CD4-positive, alpha-beta T cell (primary cell): ENCODE results near the gene MAPK7. TPM values are rescaled to one million over a fixed set of nuclear protein-coding genes. Genes with fewer than 3 reads are reported as not detected.

Source experiments
- ATAC-seq: fragments of 200-7000 bp; cut with Tn5 transposase; one replicate; pipeline ENCODE4 v1.10.0; 2022; ENCODE audit warnings: mild to moderate bottlenecking; ENCODE audit not compliant: poor library complexity
- CTCF ChIA-PET: fragments of 350-600 bp; sonication (Branson Sonifier 250); formaldehyde crosslinking; loops from one replicate; lab custom pipeline; 2021; ENCODE audit warnings: antibody characterized with exemption, inconsistent platforms; lab: Charles Lee
- POLR2A ChIA-PET: fragments of 350-600 bp; sonication (Branson Sonifier 250); formaldehyde crosslinking; loops from one replicate; lab custom pipeline; 2021; ENCODE audit warnings: antibody characterized with exemption, inconsistent platforms; lab: Charles Lee
- DNase-seq, 14 experiments: peaks; one replicate each; pipeline ENCODE4 v3.0.0-alpha.2; 2013 to 2020; ENCODE audit warnings: mixed read lengths in 2 of 14
- H3K27ac ChIP-seq, 2 donors: one replicate each; pipeline versions ENCODE4 v1.5.1 to v1.7.0; 2013; ENCODE audit warnings: low read length in 2 of 2, low read depth in 1 of 2, mild to moderate bottlenecking in 1 of 2
- H3K27me3 ChIP-seq, 2 experiments: 1 replicate in 1 of 2; 2 replicates in 1 of 2; pipeline versions ENCODE4 v1.6.1 to v1.7.0; 2013; ENCODE audit warnings: low read length in 2 of 2, control low read depth in 1 of 2, mild to moderate bottlenecking in 1 of 2, moderate library complexity in 1 of 2; ENCODE audit not compliant: insufficient read depth in 2 of 2, control insufficient read depth in 1 of 2
- H3K36me3 ChIP-seq: one replicate; pipeline ENCODE4 v1.6.1; 2013; ENCODE audit warnings: low read length, control low read depth; ENCODE audit not compliant: insufficient read depth
- H3K4me1 ChIP-seq: one replicate; pipeline ENCODE4 v1.6.1; 2013; ENCODE audit warnings: low read length, control low read depth; ENCODE audit not compliant: insufficient read depth
- H3K4me3 ChIP-seq: one replicate; pipeline ENCODE4 v1.5.1; 2013; ENCODE audit warnings: mild to moderate bottlenecking, low read length, moderate library complexity
- H3K9me3 ChIP-seq, 2 experiments: 1 replicate in 1 of 2; 2 replicates in 1 of 2; pipeline versions ENCODE4 v1.6.1 to v1.7.0; 2013; ENCODE audit warnings: low read length in 2 of 2, mild to moderate bottlenecking in 2 of 2, control low read depth in 1 of 2, moderate library complexity in 1 of 2; ENCODE audit not compliant: control insufficient read depth in 1 of 2, insufficient read depth in 1 of 2
- H3K27ac Mint-ChIP-seq: one replicate; pipeline ENCODE4 v1.8.0; 2020; ENCODE audit warnings: mixed read lengths
- H3K27me3 Mint-ChIP-seq: one replicate; pipeline ENCODE4 v1.8.0; 2021; ENCODE audit warnings: mixed read lengths
- H3K36me3 Mint-ChIP-seq: one replicate; pipeline ENCODE4 v1.8.0; 2021; ENCODE audit warnings: low read depth, mixed read lengths
- H3K4me1 Mint-ChIP-seq: one replicate; pipeline ENCODE4 v1.8.0; 2021; ENCODE audit warnings: low read depth, mixed read lengths
- H3K4me3 Mint-ChIP-seq: one replicate; pipeline ENCODE4 v1.8.0; 2020; ENCODE audit warnings: mild to moderate bottlenecking, mixed read lengths
- H3K9me3 Mint-ChIP-seq: one replicate; pipeline ENCODE4 v1.8.0; 2020; ENCODE audit warnings: mixed read lengths
- intact Hi-C, 2 experiments: fragments of 100-400 bp; cut with DNase I in 1 of 2; cut with micrococcal nuclease in 1 of 2; formaldehyde crosslinking; loops; one replicate each; pipeline versions ENCODE4 v1.15.1 to v1.9.0; 2023 to 2025; cut with DNase I, micrococcal nuclease
- total RNA-seq, 174 experiments: library from RNA in 2 of 174; stranded (reverse) in 2 of 174; gene quantifications; one replicate each; pipeline ENCODE4 v1.2.3 and lab custom pipeline; 2021 to 2026
- TF ChIP-seq, protein P1 (sequence below): fragments of 200-600 bp; IDR thresholded peaks from one replicate; pipeline ENCODE4 v1.8.0; 2022; ENCODE audit warnings: antibody characterized with exemption, mild to moderate bottlenecking

MAPK7 gene
- total RNA-seq, 2 experiments from 2014 or later = 15.2 to 17.3 TPM

DNA sequence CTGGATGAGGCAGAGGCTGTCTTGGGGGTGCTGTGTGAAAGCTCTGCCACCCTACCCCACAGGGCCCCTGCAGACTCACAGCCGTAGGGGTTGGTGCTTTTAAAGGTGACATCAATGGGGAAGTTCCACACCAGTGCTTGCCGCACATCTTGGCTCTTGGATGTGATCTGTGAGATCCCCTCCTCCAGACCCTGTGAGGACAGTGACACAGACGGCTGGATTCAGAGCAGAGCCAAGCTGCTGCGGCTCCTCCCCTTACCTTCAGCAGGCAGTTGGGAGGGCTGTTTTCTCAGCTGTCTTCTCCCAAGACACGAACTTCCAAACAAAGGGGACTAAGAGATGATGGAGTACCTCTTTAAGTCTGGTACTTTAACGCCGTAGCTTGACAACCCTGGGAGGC lies 20.5 kb upstream of the MAPK7 start:
- Mint-ChIP-seq H3K27me3 (peaks cover 14% of the 10 kb centered on the region), H3K36me3 (no peaks in the 10 kb centered on the region), H3K9me3 (no peaks in the 10 kb centered on the region), H3K4me1 (peaks cover 11% of the 10 kb centered on the region), H3K4me3 (no peak overlapping the region), H3K27ac (no peak overlapping the region)
- H3K4me3 ChIP-seq = no peak overlapping the region
- H3K36me3 ChIP-seq = no peaks in the 10 kb centered on the region
- peaks cover 0 to 3% of the 10 kb centered on the region in 2 experiments for H3K27me3 ChIP-seq
- peak in 2 of 14 experiments; percentile 5 to 26 for DNase-seq
- peaks cover 10% of the 10 kb centered on the region for H3K4me1 ChIP-seq
- ATAC-seq = no peak
- ChIA-PET POLR2A (no interaction called here), CTCF (no interaction called here)
- H3K9me3 ChIP-seq = no peaks in the 10 kb centered on the region
- intact Hi-C loops = no loop called here
- TF ChIP-seq, protein P1, sequence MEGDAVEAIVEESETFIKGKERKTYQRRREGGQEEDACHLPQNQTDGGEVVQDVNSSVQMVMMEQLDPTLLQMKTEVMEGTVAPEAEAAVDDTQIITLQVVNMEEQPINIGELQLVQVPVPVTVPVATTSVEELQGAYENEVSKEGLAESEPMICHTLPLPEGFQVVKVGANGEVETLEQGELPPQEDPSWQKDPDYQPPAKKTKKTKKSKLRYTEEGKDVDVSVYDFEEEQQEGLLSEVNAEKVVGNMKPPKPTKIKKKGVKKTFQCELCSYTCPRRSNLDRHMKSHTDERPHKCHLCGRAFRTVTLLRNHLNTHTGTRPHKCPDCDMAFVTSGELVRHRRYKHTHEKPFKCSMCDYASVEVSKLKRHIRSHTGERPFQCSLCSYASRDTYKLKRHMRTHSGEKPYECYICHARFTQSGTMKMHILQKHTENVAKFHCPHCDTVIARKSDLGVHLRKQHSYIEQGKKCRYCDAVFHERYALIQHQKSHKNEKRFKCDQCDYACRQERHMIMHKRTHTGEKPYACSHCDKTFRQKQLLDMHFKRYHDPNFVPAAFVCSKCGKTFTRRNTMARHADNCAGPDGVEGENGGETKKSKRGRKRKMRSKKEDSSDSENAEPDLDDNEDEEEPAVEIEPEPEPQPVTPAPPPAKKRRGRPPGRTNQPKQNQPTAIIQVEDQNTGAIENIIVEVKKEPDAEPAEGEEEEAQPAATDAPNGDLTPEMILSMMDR = no peak
- no peak overlapping the region for H3K27ac ChIP-seq

DNA sequence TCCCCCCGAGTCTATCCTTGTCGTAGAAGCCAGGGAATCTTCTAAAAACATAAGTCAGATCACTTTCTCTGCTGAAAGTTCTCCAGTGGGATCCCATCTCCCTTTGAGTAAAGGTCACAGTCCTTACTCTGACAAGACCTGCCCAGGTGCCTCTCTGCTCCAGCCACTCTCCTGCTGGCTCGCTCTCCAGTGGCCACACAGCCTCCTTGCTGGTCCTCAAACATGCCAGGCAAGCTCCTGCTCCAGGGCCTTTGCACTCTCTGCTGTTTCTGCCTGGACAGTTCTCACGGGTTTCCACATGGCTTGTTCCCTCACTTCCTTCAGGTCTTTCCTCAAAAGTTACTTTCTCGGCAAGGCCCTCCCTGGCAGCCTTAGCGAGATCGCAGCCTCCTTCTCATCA lies 19.1 kb upstream of the MAPK7 start:
- Histone ChIP-seq H3K27ac (no peak overlapping the region), H3K4me1 (peaks cover 16% of the 10 kb centered on the region), H3K9me3 (no peaks in the 10 kb centered on the region), H3K36me3 (no peaks in the 10 kb centered on the region), H3K4me3 (no peak overlapping the region), H3K27me3 (peaks cover under 1 to 3% of the 10 kb centered on the region in 2 experiments)
- H3K4me3 Mint-ChIP-seq = peak overlapping the region; percentile 39
- peaks cover 11% of the 10 kb centered on the region for H3K27me3 Mint-ChIP-seq
- POLR2A ChIA-PET = interaction anchor here (0.7 kb wide), 1 partner anchor 18 kb away, joined by 3 read pairs; no protein-coding TSS in a partner anchor
- intact Hi-C loops = no loop called here
- TF ChIP-seq, protein P1 = no peak
- DNase-seq (peak in 1 of 14 experiments; percentile 4), ATAC-seq (no peak)
- peaks cover 14% of the 10 kb centered on the region for H3K4me1 Mint-ChIP-seq
- no peaks in the 10 kb centered on the region for H3K9me3 Mint-ChIP-seq
- H3K27ac Mint-ChIP-seq = no peak overlapping the region
- H3K36me3 Mint-ChIP-seq = no peaks in the 10 kb centered on the region
- CTCF ChIA-PET = interaction anchor here (1.5 kb wide), 1 partner anchor 21 kb away, joined by 3 read pairs; no protein-coding TSS in a partner anchor

- ATAC-seq = no peak
- H3K36me3 ChIP-seq = no peaks in the 10 kb centered on the region
- Mint-ChIP-seq H3K9me3 (no peaks in the 10 kb centered on the region), H3K36me3 (no peaks in the 10 kb centered on the region), H3K4me3 (no peak overlapping the region), H3K4me1 (peaks cover 14% of the 10 kb centered on the region), H3K27me3 (peaks cover 6% of the 10 kb centered on the region), H3K27ac (no peak overlapping the region)
- peak in 2 of 14 experiments; percentile 9 to 20 for DNase-seq
- POLR2A ChIA-PET = interaction anchor here (0.7 kb wide), 1 partner anchor 18 kb away, joined by 3 read pairs; no protein-coding TSS in a partner anchor
- intact Hi-C loops = loop anchor here (5.0 to 10.0 kb wide), 3 partner anchors 147 to 355 kb away; partner anchors contain the start of genes ALDH3A2 (in 1 of the 2) and FAM83G (in 1 of the 2)
- H3K9me3 ChIP-seq = no peaks in the 10 kb centered on the region
- peaks cover 16% of the 10 kb centered on the region for H3K4me1 ChIP-seq
- no peak overlapping the region for H3K27ac ChIP-seq
- TF ChIP-seq, protein P1 = no peak
- H3K4me3 ChIP-seq = no peak overlapping the region
- H3K27me3 ChIP-seq = peaks cover 3 to 4% of the 10 kb centered on the region in 2 experiments
- CTCF ChIA-PET = interaction anchor here (1.5 kb wide), 1 partner anchor 22 kb away, joined by 3 read pairs; no protein-coding TSS in a partner anchor
Observed at GRCh38 chr17:19359856-19360255, 18.4 kb upstream of the MAPK7 start.
